ENCODE measurements around the gene POU6F1.

- TF ChIP-seq, protein P1, sequence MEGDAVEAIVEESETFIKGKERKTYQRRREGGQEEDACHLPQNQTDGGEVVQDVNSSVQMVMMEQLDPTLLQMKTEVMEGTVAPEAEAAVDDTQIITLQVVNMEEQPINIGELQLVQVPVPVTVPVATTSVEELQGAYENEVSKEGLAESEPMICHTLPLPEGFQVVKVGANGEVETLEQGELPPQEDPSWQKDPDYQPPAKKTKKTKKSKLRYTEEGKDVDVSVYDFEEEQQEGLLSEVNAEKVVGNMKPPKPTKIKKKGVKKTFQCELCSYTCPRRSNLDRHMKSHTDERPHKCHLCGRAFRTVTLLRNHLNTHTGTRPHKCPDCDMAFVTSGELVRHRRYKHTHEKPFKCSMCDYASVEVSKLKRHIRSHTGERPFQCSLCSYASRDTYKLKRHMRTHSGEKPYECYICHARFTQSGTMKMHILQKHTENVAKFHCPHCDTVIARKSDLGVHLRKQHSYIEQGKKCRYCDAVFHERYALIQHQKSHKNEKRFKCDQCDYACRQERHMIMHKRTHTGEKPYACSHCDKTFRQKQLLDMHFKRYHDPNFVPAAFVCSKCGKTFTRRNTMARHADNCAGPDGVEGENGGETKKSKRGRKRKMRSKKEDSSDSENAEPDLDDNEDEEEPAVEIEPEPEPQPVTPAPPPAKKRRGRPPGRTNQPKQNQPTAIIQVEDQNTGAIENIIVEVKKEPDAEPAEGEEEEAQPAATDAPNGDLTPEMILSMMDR (conservative IDR thresholded peaks at IDR 0.05; ENCODE audit: low read length), result no peak
- no peak for TF ChIP-seq EZH2phosphoT487 (IDR thresholded peaks at IDR 0.05; ENCODE audit: borderline replicate concordance)
Observed at GRCh38 chr12:51225234-51225633, 7.4 kb upstream of the POU6F1 start.

All from Loucy (cell line).